ENCODE measurements around the gene KATNIP. TPM values are rescaled to one million over a fixed set of nuclear protein-coding genes. Genes with fewer than 3 reads are reported as not detected.

Gene KATNIP
- total and polyA plus RNA-seq, 2 of the 13 experiments (the other 11 are each of a cell fraction or from before 2014, with no cell fraction given) = 9.7 to 12.0 TPM

- TF ChIP-seq ZBTB39 (CRISPR knock-in tag; IDR thresholded peaks at IDR 0.05) (no peak), WIZ (CRISPR knock-in tag; IDR thresholded peaks at IDR 0.05) (no peak), FOXJ3 (CRISPR knock-in tag; IDR thresholded peaks at IDR 0.05; ENCODE audit: borderline replicate concordance) (peak; percentile 52; the same call in 1 of the 2 replicates), KMT2A (CRISPR knock-in tag; IDR thresholded peaks at IDR 0.05) (0 out of 2 replicates have a peak, but pooled peaks have one; percentile 19), ARNT2 (CRISPR knock-in tag; IDR thresholded peaks at IDR 0.05; ENCODE audit: low read depth) (0 out of 2 replicates have a peak, but pooled peaks have one; percentile 41), MIER2 (CRISPR knock-in tag; IDR thresholded peaks at IDR 0.05) (no peak), ATRX (CRISPR knock-in tag; IDR thresholded peaks at IDR 0.05; ENCODE audit: borderline replicate concordance) (no peak), ZNF121 (CRISPR knock-in tag; IDR thresholded peaks at IDR 0.05) (no peak), TEAD3 (CRISPR knock-in tag; optimal IDR thresholded peaks at IDR 0.05; ENCODE audit: borderline replicate concordance) (peak; percentile 60), ZSCAN25 (CRISPR knock-in tag; IDR thresholded peaks at IDR 0.05) (no peak), PHB2 (IDR thresholded peaks at IDR 0.05; ENCODE audit: partially characterized antibody) (no peak), MYC (CRISPR knock-in tag; IDR thresholded peaks at IDR 0.05; ENCODE audit: borderline replicate concordance) (peak; percentile 52; the same call in 1 of the 2 replicates), KLF6 (CRISPR knock-in tag; IDR thresholded peaks at IDR 0.05) (no peak), PHF20 (CRISPR knock-in tag; IDR thresholded peaks at IDR 0.05) (no peak), FOXA1 (IDR thresholded peaks at IDR 0.05) (no peak), FOXA1 (CRISPR knock-in tag; IDR thresholded peaks at IDR 0.05) (peak; percentile 88), ZNF883 (CRISPR knock-in tag; IDR thresholded peaks at IDR 0.05; ENCODE audit: not compliant biosample characterization) (no peak), ZNF205 (CRISPR knock-in tag; IDR thresholded peaks at IDR 0.05) (no peak; the same call in 1 of the 2 replicates), ZNF317 (CRISPR knock-in tag; IDR thresholded peaks at IDR 0.05) (no peak), SP1 (IDR thresholded peaks at IDR 0.05) (no peak), SP1 (CRISPR knock-in tag; IDR thresholded peaks at IDR 0.05) (peak; percentile 50; the same call in 1 of the 2 replicates), ZNF746 (CRISPR knock-in tag; IDR thresholded peaks at IDR 0.05) (no peak), NFRKB (IDR thresholded peaks at IDR 0.05) (no peak)
- TF ChIP-seq, protein P1, sequence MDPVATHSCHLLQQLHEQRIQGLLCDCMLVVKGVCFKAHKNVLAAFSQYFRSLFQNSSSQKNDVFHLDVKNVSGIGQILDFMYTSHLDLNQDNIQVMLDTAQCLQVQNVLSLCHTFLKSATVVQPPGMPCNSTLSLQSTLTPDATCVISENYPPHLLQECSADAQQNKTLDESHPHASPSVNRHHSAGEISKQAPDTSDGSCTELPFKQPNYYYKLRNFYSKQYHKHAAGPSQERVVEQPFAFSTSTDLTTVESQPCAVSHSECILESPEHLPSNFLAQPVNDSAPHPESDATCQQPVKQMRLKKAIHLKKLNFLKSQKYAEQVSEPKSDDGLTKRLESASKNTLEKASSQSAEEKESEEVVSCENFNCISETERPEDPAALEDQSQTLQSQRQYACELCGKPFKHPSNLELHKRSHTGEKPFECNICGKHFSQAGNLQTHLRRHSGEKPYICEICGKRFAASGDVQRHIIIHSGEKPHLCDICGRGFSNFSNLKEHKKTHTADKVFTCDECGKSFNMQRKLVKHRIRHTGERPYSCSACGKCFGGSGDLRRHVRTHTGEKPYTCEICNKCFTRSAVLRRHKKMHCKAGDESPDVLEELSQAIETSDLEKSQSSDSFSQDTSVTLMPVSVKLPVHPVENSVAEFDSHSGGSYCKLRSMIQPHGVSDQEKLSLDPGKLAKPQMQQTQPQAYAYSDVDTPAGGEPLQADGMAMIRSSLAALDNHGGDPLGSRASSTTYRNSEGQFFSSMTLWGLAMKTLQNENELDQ (CRISPR knock-in tag; IDR thresholded peaks at IDR 0.05; ENCODE audit: borderline replicate concordance) = no peak
- TF ChIP-seq, protein P2, sequence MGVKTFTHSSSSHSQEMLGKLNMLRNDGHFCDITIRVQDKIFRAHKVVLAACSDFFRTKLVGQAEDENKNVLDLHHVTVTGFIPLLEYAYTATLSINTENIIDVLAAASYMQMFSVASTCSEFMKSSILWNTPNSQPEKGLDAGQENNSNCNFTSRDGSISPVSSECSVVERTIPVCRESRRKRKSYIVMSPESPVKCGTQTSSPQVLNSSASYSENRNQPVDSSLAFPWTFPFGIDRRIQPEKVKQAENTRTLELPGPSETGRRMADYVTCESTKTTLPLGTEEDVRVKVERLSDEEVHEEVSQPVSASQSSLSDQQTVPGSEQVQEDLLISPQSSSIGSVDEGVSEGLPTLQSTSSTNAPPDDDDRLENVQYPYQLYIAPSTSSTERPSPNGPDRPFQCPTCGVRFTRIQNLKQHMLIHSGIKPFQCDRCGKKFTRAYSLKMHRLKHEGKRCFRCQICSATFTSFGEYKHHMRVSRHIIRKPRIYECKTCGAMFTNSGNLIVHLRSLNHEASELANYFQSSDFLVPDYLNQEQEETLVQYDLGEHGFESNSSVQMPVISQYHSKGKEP (CRISPR knock-in tag; IDR thresholded peaks at IDR 0.05) = no peak
Observed at GRCh38 chr16:27579087-27579980, 29.4 kb downstream of the KATNIP start (continued).

All from HepG2 (cell line).